Kidney (tissue), 14 donors: ENCODE results near the gene HTRA3. TPM values are rescaled to one million over a fixed set of nuclear protein-coding genes. Genes with fewer than 3 reads are reported as not detected.
A peak's percentile ranks its signal among the peaks of the same experiment; 100 is the strongest.

Source experiments
- DNase-seq, 5 donors: peaks; one replicate each; pipeline ENCODE4 v3.0.0-alpha.2; 2013 to 2020
- FAIRE-seq: peaks from 2 replicates; lab custom pipeline; 2012; peaks lifted over from hg19 to GRCh38; lab: Jason Lieb, UNC
- H3K27ac ChIP-seq, 2 donors: one replicate each; pipeline ENCODE4 v1.7.0; 2013; ENCODE audit warnings: low read depth in 2 of 2, low read length in 2 of 2, inconsistent platforms in 1 of 2
- H3K27me3 ChIP-seq: one replicate; pipeline ENCODE4 v1.7.1; 2013; ENCODE audit warnings: low read length, inconsistent platforms; ENCODE audit not compliant: control insufficient read depth, insufficient read depth
- H3K36me3 ChIP-seq, 3 donors: one replicate each; pipeline versions ENCODE4 v1.7.0 to v1.7.1; 2013; ENCODE audit warnings: low read length in 3 of 3, control low read depth in 1 of 3, inconsistent platforms in 1 of 3; ENCODE audit not compliant: insufficient read depth in 3 of 3, control insufficient read depth in 2 of 3
- H3K4me1 ChIP-seq, 3 donors: one replicate each; pipeline versions ENCODE4 v1.7.0 to v1.7.1; 2013; ENCODE audit warnings: low read length in 3 of 3, inconsistent platforms in 1 of 3, low read depth in 1 of 3; ENCODE audit not compliant: control insufficient read depth in 2 of 3, insufficient read depth in 2 of 3
- H3K4me3 ChIP-seq, 3 donors: one replicate each; pipeline versions ENCODE4 v1.7.0 to v1.8.1; 2013; ENCODE audit warnings: low read length in 3 of 3, control low read depth in 1 of 3, inconsistent platforms in 1 of 3
- H3K9ac ChIP-seq, 3 donors: one replicate each; pipeline versions ENCODE4 v1.7.0 to v1.7.1; 2013; ENCODE audit warnings: low read length in 3 of 3, control low read depth in 1 of 3, inconsistent platforms in 1 of 3
- H3K9me3 ChIP-seq, 3 donors: one replicate each; pipeline versions ENCODE4 v1.7.0 to v1.7.1; 2013; ENCODE audit warnings: low read length in 3 of 3, control low read depth in 1 of 3, inconsistent platforms in 1 of 3; ENCODE audit not compliant: control insufficient read depth in 2 of 3, insufficient read depth in 1 of 3
- intact Hi-C: fragments of 100-400 bp; cut with DNase I; formaldehyde crosslinking; loops from one replicate; pipeline ENCODE4 v1.11.1; 2022
- polyA plus RNA-seq: library from polyadenylated mRNA; stranded (reverse); fragments of 350-450 nt; fragmentation: Illumina TruSeq; extraction: RNeasy Lipid Tissue Mini Kit (QIAGEN cat#74804); gene quantifications from one replicate; pipeline ENCODE4 v1.2.3, GENCODE V29; 2014; ENCODE audit warnings: low read depth, low replicate concordance; ENCODE audit not compliant: insufficient read depth
- total RNA-seq: library from RNA; stranded (reverse); fragmentation: NEBNext Ultra II Directional; extraction: Animal tissue kit (Norgen Biotek cat#: 25700); gene quantifications from one replicate; pipeline ENCODE4 v1.2.1, GENCODE V29; 2021
- TF ChIP-seq, protein P1 (sequence below): IDR thresholded peaks from 3 replicates; pipeline ENCODE4 v1.5.1; 2012; ENCODE audit warnings: mild to moderate bottlenecking, moderate library complexity, borderline replicate concordance; ENCODE audit not compliant: insufficient read depth; ENCODE audit errors: extremely low read depth
- donor health status: control.
- donor health status: control.
- donor health status: control.
- donor health status: control.
- donor health status: control.
- donor health status: DM: yes; HTN: yes; CAD: no.
- donor health status: Normal renal cell carcinoma (clear cell type).

HTRA3 gene
- total and polyA plus RNA-seq, 2 donors from 2014 or later = 1.7 to 6.5 TPM

DNA sequence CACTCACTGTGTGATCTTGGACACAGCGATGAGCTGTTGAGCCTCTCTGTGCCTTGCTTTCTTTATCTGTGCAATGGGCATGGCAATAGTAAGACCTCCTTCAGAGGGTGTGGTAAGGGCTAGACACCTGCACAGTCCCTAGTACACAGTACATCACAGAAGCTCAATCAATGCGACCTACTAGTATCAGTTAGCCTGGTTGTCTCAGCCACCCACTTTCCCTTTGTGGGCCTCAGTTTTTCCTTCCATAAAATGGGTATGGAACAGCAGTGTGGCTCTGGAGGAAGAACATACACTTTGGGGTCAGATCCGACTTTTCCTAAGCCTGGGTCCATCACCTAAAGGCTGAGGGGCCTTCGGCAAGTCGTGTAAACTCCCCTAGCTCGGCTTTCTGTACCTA lies 3.5 kb upstream of the HTRA3 start:
- intact Hi-C loops = loop anchor here (10.0 kb wide), 1 partner anchor 129 kb away; no protein-coding TSS in a partner anchor
- no peaks in the 10 kb centered on the region for H3K36me3 ChIP-seq
- H3K27ac ChIP-seq = no peak overlapping the region
- no peak overlapping the region for H3K4me3 ChIP-seq
- peaks cover 0 to 3% (median 0%) of the 10 kb centered on the region in 3 donors for H3K4me1 ChIP-seq
- no peaks in the 10 kb centered on the region for H3K27me3 ChIP-seq
- TF ChIP-seq, protein P1, sequence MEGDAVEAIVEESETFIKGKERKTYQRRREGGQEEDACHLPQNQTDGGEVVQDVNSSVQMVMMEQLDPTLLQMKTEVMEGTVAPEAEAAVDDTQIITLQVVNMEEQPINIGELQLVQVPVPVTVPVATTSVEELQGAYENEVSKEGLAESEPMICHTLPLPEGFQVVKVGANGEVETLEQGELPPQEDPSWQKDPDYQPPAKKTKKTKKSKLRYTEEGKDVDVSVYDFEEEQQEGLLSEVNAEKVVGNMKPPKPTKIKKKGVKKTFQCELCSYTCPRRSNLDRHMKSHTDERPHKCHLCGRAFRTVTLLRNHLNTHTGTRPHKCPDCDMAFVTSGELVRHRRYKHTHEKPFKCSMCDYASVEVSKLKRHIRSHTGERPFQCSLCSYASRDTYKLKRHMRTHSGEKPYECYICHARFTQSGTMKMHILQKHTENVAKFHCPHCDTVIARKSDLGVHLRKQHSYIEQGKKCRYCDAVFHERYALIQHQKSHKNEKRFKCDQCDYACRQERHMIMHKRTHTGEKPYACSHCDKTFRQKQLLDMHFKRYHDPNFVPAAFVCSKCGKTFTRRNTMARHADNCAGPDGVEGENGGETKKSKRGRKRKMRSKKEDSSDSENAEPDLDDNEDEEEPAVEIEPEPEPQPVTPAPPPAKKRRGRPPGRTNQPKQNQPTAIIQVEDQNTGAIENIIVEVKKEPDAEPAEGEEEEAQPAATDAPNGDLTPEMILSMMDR = no peak
- FAIRE-seq (no peak), DNase-seq (no peak)
- no peaks in the 10 kb centered on the region for H3K9me3 ChIP-seq
- no peak overlapping the region for H3K9ac ChIP-seq

DNA sequence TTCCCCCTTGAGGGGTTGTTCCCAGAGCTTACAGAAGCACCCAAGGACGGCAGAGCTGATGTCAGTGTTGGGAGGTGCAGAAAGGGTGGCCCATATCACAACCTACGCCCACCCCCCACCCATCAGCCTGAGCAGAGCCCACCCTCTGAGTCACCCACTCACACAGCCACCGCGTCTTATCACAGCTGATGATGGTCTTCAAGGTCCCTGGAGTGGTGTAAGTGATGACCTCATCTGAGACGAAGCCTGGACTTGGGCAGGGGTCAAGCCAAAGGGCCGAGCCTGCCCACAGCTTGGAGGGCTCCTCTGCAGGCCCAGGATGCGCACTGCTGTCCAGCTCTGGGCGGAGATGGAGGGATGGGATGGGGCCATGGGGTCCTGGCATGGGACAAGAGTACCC lies 3.0 kb upstream of the HTRA3 start:
- Histone ChIP-seq H3K4me3 (no peak overlapping the region), H3K4me1 (peaks cover 0 to 3% (median 0%) of the 10 kb centered on the region in 3 donors), H3K36me3 (no peaks in the 10 kb centered on the region), H3K9ac (no peak overlapping the region), H3K27me3 (no peaks in the 10 kb centered on the region), H3K9me3 (no peaks in the 10 kb centered on the region), H3K27ac (no peak overlapping the region)
- DNase-seq (no peak), FAIRE-seq (no peak)
- TF ChIP-seq, protein P1 = no peak
- intact Hi-C loops = loop anchor here (10.0 kb wide), 1 partner anchor 128 kb away; no protein-coding TSS in a partner anchor

DNA sequence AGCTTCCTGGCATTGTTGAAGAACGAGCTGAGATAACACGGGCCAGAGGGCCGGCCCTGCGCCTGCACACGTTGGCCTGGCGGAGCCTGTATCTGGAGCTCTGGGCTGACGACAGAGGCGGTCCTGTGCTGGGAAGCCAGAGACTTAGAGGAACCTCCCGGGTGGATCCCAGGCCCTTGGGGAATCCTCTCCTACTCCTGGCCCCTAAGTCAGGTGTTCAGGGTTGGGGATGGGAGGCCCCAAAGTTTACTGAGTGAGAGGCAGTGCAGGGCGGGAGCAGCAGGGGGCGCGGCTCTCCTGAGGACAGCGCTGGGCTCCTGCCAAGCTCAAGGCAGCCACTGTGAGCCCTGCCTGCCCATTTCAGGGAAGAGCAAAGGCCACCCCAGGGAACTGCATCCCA lies 2.5 kb upstream of the HTRA3 start:
- peaks cover 0 to 3% (median 0%) of the 10 kb centered on the region in 3 donors for H3K4me1 ChIP-seq
- DNase-seq = peak in 2 of 5 donors; percentile 58 to 61
- no peak overlapping the region for H3K27ac ChIP-seq
- TF ChIP-seq, protein P1 = peak; percentile 45
- intact Hi-C loops = loop anchor here (10.0 kb wide), 1 partner anchor 128 kb away; no protein-coding TSS in a partner anchor
- no peak for FAIRE-seq
- no peaks in the 10 kb centered on the region for H3K9me3 ChIP-seq
- no peaks in the 10 kb centered on the region for H3K36me3 ChIP-seq
- no peak overlapping the region for H3K4me3 ChIP-seq
- no peaks in the 10 kb centered on the region for H3K27me3 ChIP-seq
- H3K9ac ChIP-seq = no peak overlapping the region

DNA sequence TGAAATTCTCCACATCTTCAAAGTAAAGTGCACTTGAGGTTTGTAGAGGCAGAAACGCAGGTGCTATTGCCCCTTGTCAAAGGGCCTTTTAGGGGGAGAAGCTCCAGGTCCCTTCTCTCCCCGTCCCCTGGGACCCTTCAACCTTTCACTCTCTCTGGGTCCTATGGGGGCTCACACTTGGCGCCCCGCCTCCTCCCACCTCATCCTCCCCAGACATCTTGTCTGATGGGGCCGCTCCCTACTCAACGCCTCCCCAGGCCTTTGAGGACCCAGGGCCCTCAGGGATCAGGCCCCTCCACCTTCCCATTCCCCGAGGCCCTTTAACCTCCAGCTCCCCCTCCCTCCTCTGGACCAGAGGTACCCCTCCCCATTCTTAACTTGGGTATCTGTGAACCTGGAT lies 1.3 kb upstream of the HTRA3 start:
- no peak for FAIRE-seq
- Histone ChIP-seq H3K27ac (no peak overlapping the region), H3K4me1 (peaks cover 0 to 5% (median 0%) of the 10 kb centered on the region in 3 donors), H3K9me3 (no peaks in the 10 kb centered on the region), H3K27me3 (no peaks in the 10 kb centered on the region), H3K4me3 (no peak overlapping the region), H3K9ac (no peak overlapping the region), H3K36me3 (no peaks in the 10 kb centered on the region)
- TF ChIP-seq, protein P1 = no peak
- intact Hi-C loops = loop anchor here (10.0 kb wide), 1 partner anchor 127 kb away; no protein-coding TSS in a partner anchor
- DNase-seq = no peak
